ENCODE data around the gene INPP5A. TPM values are rescaled to one million over a fixed set of nuclear protein-coding genes. Genes with fewer than 3 reads are reported as not detected.

INPP5A gene
- total and polyA plus RNA-seq, 4 donors: 37.7 to 112 (median 54.9) TPM

DNA sequence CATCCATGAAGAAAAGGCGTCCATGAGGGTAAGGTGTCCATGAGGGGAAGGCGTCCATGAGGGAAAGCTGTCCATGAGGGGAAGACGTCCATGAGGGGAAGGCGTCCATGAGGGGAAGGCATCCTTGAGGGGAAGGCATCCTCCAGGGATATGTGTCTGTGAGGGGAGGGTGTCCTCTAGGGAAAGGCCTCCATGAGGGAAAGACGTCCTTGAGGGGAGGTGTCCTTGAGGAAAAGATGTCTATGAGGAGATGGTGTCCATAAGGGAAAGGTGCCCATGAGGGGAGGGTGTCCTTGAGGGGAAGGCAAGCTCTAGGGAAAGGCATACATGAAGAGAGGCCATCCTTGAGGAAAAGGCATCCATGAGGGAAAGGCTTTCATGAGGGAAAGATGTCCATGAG, 92.6 kb downstream of the INPP5A start:
- H3K4me3 ChIP-seq (ENCODE audit: low read length in 2 of 2): no peak overlapping the region
- DNase-seq (no peak), ATAC-seq (ENCODE audit: low FRiP score) (no peak)
- H3K27me3 ChIP-seq (ENCODE audit: control insufficient read depth in 1 of 2, insufficient read depth in 2 of 2, low read length in 1 of 2): no peaks in the 10 kb centered on the region
- H3K36me3 ChIP-seq (ENCODE audit: control insufficient read depth in 1 of 2, insufficient read depth in 2 of 2, low read length in 1 of 2): no peaks in the 10 kb centered on the region
- H3K4me1 ChIP-seq (ENCODE audit: control insufficient read depth in 1 of 2, insufficient read depth in 2 of 2, low read length in 2 of 2): peaks cover 0 to 4% of the 10 kb centered on the region in 2 donors
- 92 to 93% methylated on average over 5 of the region's 5 CpGs for WGBS, 2 donors
- H3K27ac ChIP-seq (ENCODE audit: low read depth in 1 of 2, low read length in 2 of 2): peak overlapping the region; percentile 94
- intact Hi-C loops (cut with DNase I): loop anchor here (2.0 to 10.0 kb wide), 4 partner anchors 41 to 235 kb away; partner anchors contain the start of genes PWWP2B (in 2 of the 2) and INPP5A (in 1 of the 2)
- H3K9me3 ChIP-seq (ENCODE audit: control insufficient read depth, low read length): no peaks in the 10 kb centered on the region

DNA sequence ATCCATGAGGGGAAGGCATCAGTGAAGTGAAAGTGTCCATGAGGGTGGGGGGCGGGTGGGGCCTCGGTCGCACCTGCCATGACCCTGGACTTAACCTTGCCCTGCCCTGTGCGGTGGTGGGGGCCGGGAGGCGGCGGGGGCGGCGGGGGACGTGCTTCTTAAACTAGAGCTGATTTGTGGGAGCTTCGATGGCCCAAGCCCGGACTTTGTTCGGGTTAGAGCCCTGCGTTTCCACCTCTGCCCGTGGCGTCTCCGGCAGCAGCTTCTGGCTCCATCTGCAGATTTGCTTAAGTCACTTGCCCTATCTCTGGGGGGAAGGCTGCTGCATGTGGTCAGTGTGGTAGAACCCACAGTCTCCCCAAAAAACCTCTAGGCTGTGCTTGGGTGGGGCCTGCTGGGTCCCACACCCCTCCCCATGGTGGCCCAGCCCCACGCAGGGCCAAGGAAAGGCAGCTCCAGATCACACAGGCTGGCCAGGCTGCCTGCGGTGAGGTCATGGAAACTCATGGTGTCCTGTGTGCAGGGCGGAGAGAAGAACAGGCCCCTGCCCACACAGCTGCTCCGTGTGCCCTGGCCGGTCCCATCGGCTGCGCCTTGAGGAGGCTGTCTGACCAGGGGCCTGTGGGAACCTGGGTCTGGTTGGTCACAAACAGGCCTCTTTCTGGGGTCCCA, 93.2 kb downstream of the INPP5A start:
- intact Hi-C loops (cut with DNase I): loop anchor here (1.0 to 10.0 kb wide), 5 partner anchors 42 to 236 kb away; partner anchors contain the start of genes PWWP2B (in 2 of the 2) and INPP5A (in 1 of the 2)
- DNase-seq (peak; percentile 91 to 94), ATAC-seq (ENCODE audit: low FRiP score) (peak; percentile 92)
- no peaks in the 10 kb centered on the region for H3K27me3 ChIP-seq (ENCODE audit: control insufficient read depth in 1 of 2, insufficient read depth in 2 of 2, low read length in 1 of 2)
- no peaks in the 10 kb centered on the region for H3K36me3 ChIP-seq (ENCODE audit: control insufficient read depth in 1 of 2, insufficient read depth in 2 of 2, low read length in 1 of 2)
- H3K9me3 ChIP-seq (ENCODE audit: control insufficient read depth, low read length): no peaks in the 10 kb centered on the region
- H3K4me3 ChIP-seq (ENCODE audit: low read length in 2 of 2): no peak overlapping the region
- H3K4me1 ChIP-seq (ENCODE audit: control insufficient read depth in 1 of 2, insufficient read depth in 2 of 2, low read length in 2 of 2): peaks cover 0 to 4% of the 10 kb centered on the region in 2 donors
- 47% methylated on average over 24 of the region's 24 CpGs for WGBS, 2 donors
- H3K27ac ChIP-seq (ENCODE audit: low read depth in 1 of 2, low read length in 2 of 2): peak overlapping the region; percentile 94

GRCh38 chr10:132631338-132631735, 93.8 kb downstream of the INPP5A start:
- 2 to 6% methylated on average over 18 of the region's 18 CpGs for WGBS, 2 donors
- H3K36me3 ChIP-seq (ENCODE audit: control insufficient read depth in 1 of 2, insufficient read depth in 2 of 2, low read length in 1 of 2): no peaks in the 10 kb centered on the region
- H3K9me3 ChIP-seq (ENCODE audit: control insufficient read depth, low read length): no peaks in the 10 kb centered on the region
- no peak overlapping the region for H3K4me3 ChIP-seq (ENCODE audit: low read length in 2 of 2)
- peak; percentile 88 for ATAC-seq (ENCODE audit: low FRiP score)
- intact Hi-C loops (cut with DNase I): loop anchor here (1.0 to 10.0 kb wide), 5 partner anchors 43 to 237 kb away; partner anchors contain the start of genes PWWP2B (in 2 of the 2) and INPP5A (in 1 of the 2)
- DNase-seq: peak; percentile 89 to 90
- H3K27me3 ChIP-seq (ENCODE audit: control insufficient read depth in 1 of 2, insufficient read depth in 2 of 2, low read length in 1 of 2): no peaks in the 10 kb centered on the region
- peak overlapping the region; percentile 93 to 94 for H3K27ac ChIP-seq (ENCODE audit: low read depth in 1 of 2, low read length in 2 of 2)
- peaks cover 0 to 4% of the 10 kb centered on the region in 2 donors for H3K4me1 ChIP-seq (ENCODE audit: control insufficient read depth in 1 of 2, insufficient read depth in 2 of 2, low read length in 2 of 2)

GRCh38 chr10:132632091-132632561, 94.5 kb downstream of the INPP5A start:
- H3K4me1 ChIP-seq (ENCODE audit: control insufficient read depth in 1 of 2, insufficient read depth in 2 of 2, low read length in 2 of 2): peaks cover 0 to 4% of the 10 kb centered on the region in 2 donors
- H3K36me3 ChIP-seq (ENCODE audit: control insufficient read depth in 1 of 2, insufficient read depth in 2 of 2, low read length in 1 of 2): no peaks in the 10 kb centered on the region
- no peaks in the 10 kb centered on the region for H3K27me3 ChIP-seq (ENCODE audit: control insufficient read depth in 1 of 2, insufficient read depth in 2 of 2, low read length in 1 of 2)
- H3K4me3 ChIP-seq (ENCODE audit: low read length in 2 of 2): no peak overlapping the region
- H3K9me3 ChIP-seq (ENCODE audit: control insufficient read depth, low read length): no peaks in the 10 kb centered on the region
- DNase-seq (peak; percentile 58 to 74), ATAC-seq (ENCODE audit: low FRiP score) (no peak)
- 33 to 37% methylated on average over 13 of the region's 13 CpGs for WGBS, 2 donors
- intact Hi-C loops (cut with DNase I): loop anchor here (5.0 to 10.0 kb wide), 3 partner anchors 55 to 237 kb away; partner anchors contain the start of genes PWWP2B (in 2 of the 2) and INPP5A (in 1 of the 2)
- H3K27ac ChIP-seq (ENCODE audit: low read depth in 1 of 2, low read length in 2 of 2): peak overlapping the region; percentile 85 to 93

- Histone ChIP-seq H3K4me3 (ENCODE audit: low read length in 2 of 2) (no peak overlapping the region), H3K27ac (ENCODE audit: low read depth in 1 of 2, low read length in 2 of 2) (peak overlapping the region; percentile 85 to 98), H3K4me1 (ENCODE audit: control insufficient read depth in 1 of 2, insufficient read depth in 2 of 2, low read length in 2 of 2) (peaks cover 0 to 6% of the 10 kb centered on the region in 2 donors), H3K36me3 (ENCODE audit: control insufficient read depth in 1 of 2, insufficient read depth in 2 of 2, low read length in 1 of 2) (no peaks in the 10 kb centered on the region), H3K9me3 (ENCODE audit: control insufficient read depth, low read length) (no peaks in the 10 kb centered on the region), H3K27me3 (ENCODE audit: control insufficient read depth in 1 of 2, insufficient read depth in 2 of 2, low read length in 1 of 2) (no peaks in the 10 kb centered on the region)
- WGBS, 2 donors: 36 to 37% methylated on average over 19 of the region's 19 CpGs
- ATAC-seq (ENCODE audit: low FRiP score) (no peak), DNase-seq (peak; percentile 56 to 77)
- intact Hi-C loops (cut with DNase I): loop anchor here (5.0 to 10.0 kb wide), 3 partner anchors 56 to 238 kb away; partner anchors contain the start of genes PWWP2B (in 2 of the 2) and INPP5A (in 1 of the 2)
Observed at GRCh38 chr10:132632851-132633684, 95.5 kb downstream of the INPP5A start.

GRCh38 chr10:132634241-132634946, 96.8 kb downstream of the INPP5A start:
- no peak for ATAC-seq (ENCODE audit: low FRiP score)
- 85 to 89% methylated on average over 21 to 22 of the region's 22 CpGs for WGBS, 2 donors
- Histone ChIP-seq H3K4me3 (ENCODE audit: low read length in 2 of 2) (no peak overlapping the region), H3K27me3 (ENCODE audit: control insufficient read depth in 1 of 2, insufficient read depth in 2 of 2, low read length in 1 of 2) (no peaks in the 10 kb centered on the region), H3K36me3 (ENCODE audit: control insufficient read depth in 1 of 2, insufficient read depth in 2 of 2, low read length in 1 of 2) (no peaks in the 10 kb centered on the region), H3K27ac (ENCODE audit: low read depth in 1 of 2, low read length in 2 of 2) (peak overlapping the region; percentile 7 to 29), H3K9me3 (ENCODE audit: control insufficient read depth, low read length) (no peaks in the 10 kb centered on the region), H3K4me1 (ENCODE audit: control insufficient read depth in 1 of 2, insufficient read depth in 2 of 2, low read length in 2 of 2) (peaks cover 0 to 6% of the 10 kb centered on the region in 2 donors)
- DNase-seq: peak in 1 of 2 donors; percentile 67
- intact Hi-C loops (cut with DNase I): loop anchor here (5.0 to 10.0 kb wide), 3 partner anchors 57 to 240 kb away; partner anchors contain the start of genes PWWP2B (in 2 of the 2) and INPP5A (in 1 of the 2)

GRCh38 chr10:132634947-132635271, 97.3 kb downstream of the INPP5A start:
- ATAC-seq (ENCODE audit: low FRiP score) (no peak), DNase-seq (no peak)
- 88 to 91% methylated on average over 4 of the region's 4 CpGs for WGBS, 2 donors
- intact Hi-C loops (cut with DNase I): loop anchor here (5.0 to 10.0 kb wide), 3 partner anchors 58 to 240 kb away; partner anchors contain the start of genes PWWP2B (in 2 of the 2) and INPP5A (in 1 of the 2)
- Histone ChIP-seq H3K9me3 (ENCODE audit: control insufficient read depth, low read length) (no peaks in the 10 kb centered on the region), H3K36me3 (ENCODE audit: control insufficient read depth in 1 of 2, insufficient read depth in 2 of 2, low read length in 1 of 2) (no peaks in the 10 kb centered on the region), H3K27ac (ENCODE audit: low read depth in 1 of 2, low read length in 2 of 2) (peak overlapping the region; percentile 7 to 29), H3K4me3 (ENCODE audit: low read length in 2 of 2) (no peak overlapping the region), H3K27me3 (ENCODE audit: control insufficient read depth in 1 of 2, insufficient read depth in 2 of 2, low read length in 1 of 2) (no peaks in the 10 kb centered on the region), H3K4me1 (ENCODE audit: control insufficient read depth in 1 of 2, insufficient read depth in 2 of 2, low read length in 2 of 2) (peaks cover 0 to 6% of the 10 kb centered on the region in 2 donors)

- H3K27me3 ChIP-seq (ENCODE audit: control insufficient read depth in 1 of 2, insufficient read depth in 2 of 2, low read length in 1 of 2): no peaks in the 10 kb centered on the region
- no peaks in the 10 kb centered on the region for H3K9me3 ChIP-seq (ENCODE audit: control insufficient read depth, low read length)
- no peaks in the 10 kb centered on the region for H3K36me3 ChIP-seq (ENCODE audit: control insufficient read depth in 1 of 2, insufficient read depth in 2 of 2, low read length in 1 of 2)
- 71 to 74% methylated on average over 9 of the region's 9 CpGs for WGBS, 2 donors
- no peak overlapping the region for H3K27ac ChIP-seq (ENCODE audit: low read depth in 1 of 2, low read length in 2 of 2)
- no peak for ATAC-seq (ENCODE audit: low FRiP score)
- peak in 1 of 2 donors; percentile 77 for DNase-seq
- no peak overlapping the region for H3K4me3 ChIP-seq (ENCODE audit: low read length in 2 of 2)
- intact Hi-C loops (cut with DNase I): loop anchor here (10.0 kb wide), 1 partner anchor 242 kb away; the partner anchor contains the start of gene PWWP2B (in 2 of the 2)
- H3K4me1 ChIP-seq (ENCODE audit: control insufficient read depth in 1 of 2, insufficient read depth in 2 of 2, low read length in 2 of 2): peaks cover 0 to 6% of the 10 kb centered on the region in 2 donors
Observed at GRCh38 chr10:132636358-132636757, 98.8 kb downstream of the INPP5A start.

Data from aorta (tissue), 5 donors.